ENCODE data around the gene GRID2.

GRID2 gene

GRCh38 chr4:92262371-92262770 is 41.4 kb upstream of the GRID2 start:
- no peak for DNase-seq (ENCODE audit: low read depth)
- H3K4me3 ChIP-seq (ENCODE audit: low read depth, low read length): no peak overlapping the region
- TF ChIP-seq, protein P1, sequence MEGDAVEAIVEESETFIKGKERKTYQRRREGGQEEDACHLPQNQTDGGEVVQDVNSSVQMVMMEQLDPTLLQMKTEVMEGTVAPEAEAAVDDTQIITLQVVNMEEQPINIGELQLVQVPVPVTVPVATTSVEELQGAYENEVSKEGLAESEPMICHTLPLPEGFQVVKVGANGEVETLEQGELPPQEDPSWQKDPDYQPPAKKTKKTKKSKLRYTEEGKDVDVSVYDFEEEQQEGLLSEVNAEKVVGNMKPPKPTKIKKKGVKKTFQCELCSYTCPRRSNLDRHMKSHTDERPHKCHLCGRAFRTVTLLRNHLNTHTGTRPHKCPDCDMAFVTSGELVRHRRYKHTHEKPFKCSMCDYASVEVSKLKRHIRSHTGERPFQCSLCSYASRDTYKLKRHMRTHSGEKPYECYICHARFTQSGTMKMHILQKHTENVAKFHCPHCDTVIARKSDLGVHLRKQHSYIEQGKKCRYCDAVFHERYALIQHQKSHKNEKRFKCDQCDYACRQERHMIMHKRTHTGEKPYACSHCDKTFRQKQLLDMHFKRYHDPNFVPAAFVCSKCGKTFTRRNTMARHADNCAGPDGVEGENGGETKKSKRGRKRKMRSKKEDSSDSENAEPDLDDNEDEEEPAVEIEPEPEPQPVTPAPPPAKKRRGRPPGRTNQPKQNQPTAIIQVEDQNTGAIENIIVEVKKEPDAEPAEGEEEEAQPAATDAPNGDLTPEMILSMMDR (IDR thresholded peaks at IDR 0.05; ENCODE audit: low read depth, low read length, missing control alignments): no peak

- no peak overlapping the region for H3K4me3 ChIP-seq (ENCODE audit: low read depth, low read length)
- TF ChIP-seq, protein P1 (IDR thresholded peaks at IDR 0.05; ENCODE audit: low read depth, low read length, missing control alignments): no peak
- DNase-seq (ENCODE audit: low read depth): no peak
These were observed 40.8 kb upstream of the GRID2 start for GRCh38 chr4:92263010-92263409.

- DNase-seq (ENCODE audit: low read depth): no peak
- no peak overlapping the region for H3K4me3 ChIP-seq (ENCODE audit: low read depth, low read length)
- TF ChIP-seq, protein P1 (IDR thresholded peaks at IDR 0.05; ENCODE audit: low read depth, low read length, missing control alignments): no peak
These were observed 40.2 kb upstream of the GRID2 start for GRCh38 chr4:92263575-92263974.

- no peak for DNase-seq (ENCODE audit: low read depth)
- no peak overlapping the region for H3K4me3 ChIP-seq (ENCODE audit: low read depth, low read length)
- TF ChIP-seq, protein P1 (IDR thresholded peaks at IDR 0.05; ENCODE audit: low read depth, low read length, missing control alignments): no peak
These were observed 39.6 kb upstream of the GRID2 start for GRCh38 chr4:92264163-92264562.

- H3K4me3 ChIP-seq (ENCODE audit: low read depth, low read length): no peak overlapping the region
- TF ChIP-seq, protein P1 (IDR thresholded peaks at IDR 0.05; ENCODE audit: low read depth, low read length, missing control alignments): no peak
- no peak for DNase-seq (ENCODE audit: low read depth)
These were observed 38.7 kb upstream of the GRID2 start for GRCh38 chr4:92265021-92265420.

- H3K4me3 ChIP-seq (ENCODE audit: low read depth, low read length): no peak overlapping the region
- TF ChIP-seq, protein P1 (IDR thresholded peaks at IDR 0.05; ENCODE audit: low read depth, low read length, missing control alignments): no peak
- no peak for DNase-seq (ENCODE audit: low read depth)
These were observed 38.0 kb upstream of the GRID2 start for GRCh38 chr4:92265798-92266197.

DNA sequence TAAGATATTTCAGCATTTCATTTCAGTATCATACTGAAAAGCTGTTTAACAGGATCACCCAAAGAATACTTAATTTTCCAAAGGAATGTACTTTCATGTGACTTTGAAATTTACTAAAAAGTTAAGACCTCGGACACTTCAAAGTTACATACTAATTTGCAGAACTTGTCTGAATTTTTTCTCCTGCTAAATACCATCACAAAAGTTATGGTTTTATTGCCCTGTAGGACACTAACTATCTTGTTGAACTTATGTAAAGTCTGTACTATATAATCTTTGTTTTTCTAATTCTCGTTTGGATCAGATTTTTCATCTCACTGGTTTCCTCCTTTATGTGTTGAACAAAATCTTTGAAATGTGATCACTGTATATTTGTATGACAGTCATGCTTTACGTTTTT is 37.2 kb upstream of the GRID2 start:
- TF ChIP-seq, protein P1 (IDR thresholded peaks at IDR 0.05; ENCODE audit: low read depth, low read length, missing control alignments): no peak
- no peak for DNase-seq (ENCODE audit: low read depth)
- no peak overlapping the region for H3K4me3 ChIP-seq (ENCODE audit: low read depth, low read length)

Data from GM12864 (cell line).